HG03060 (cell line): ENCODE results near the gene ITGB7.
A peak's percentile ranks its signal among the peaks of the same experiment; 100 is the strongest.
"Not testable (repeated sequence)": the region's sequence is repeated elsewhere in the genome, so short reads cannot be mapped to it uniquely, and the experiment has no call there.

Experiments used
- ATAC-seq: cut with Tn5 transposase; IDR thresholded peaks from one replicate; pipeline ENCODE4 v1.9.1; 2021; ENCODE audit warnings: low read depth, moderate number of reproducible peaks; ENCODE audit not compliant: unreplicated experiment

The ITGB7 gene

DNA sequence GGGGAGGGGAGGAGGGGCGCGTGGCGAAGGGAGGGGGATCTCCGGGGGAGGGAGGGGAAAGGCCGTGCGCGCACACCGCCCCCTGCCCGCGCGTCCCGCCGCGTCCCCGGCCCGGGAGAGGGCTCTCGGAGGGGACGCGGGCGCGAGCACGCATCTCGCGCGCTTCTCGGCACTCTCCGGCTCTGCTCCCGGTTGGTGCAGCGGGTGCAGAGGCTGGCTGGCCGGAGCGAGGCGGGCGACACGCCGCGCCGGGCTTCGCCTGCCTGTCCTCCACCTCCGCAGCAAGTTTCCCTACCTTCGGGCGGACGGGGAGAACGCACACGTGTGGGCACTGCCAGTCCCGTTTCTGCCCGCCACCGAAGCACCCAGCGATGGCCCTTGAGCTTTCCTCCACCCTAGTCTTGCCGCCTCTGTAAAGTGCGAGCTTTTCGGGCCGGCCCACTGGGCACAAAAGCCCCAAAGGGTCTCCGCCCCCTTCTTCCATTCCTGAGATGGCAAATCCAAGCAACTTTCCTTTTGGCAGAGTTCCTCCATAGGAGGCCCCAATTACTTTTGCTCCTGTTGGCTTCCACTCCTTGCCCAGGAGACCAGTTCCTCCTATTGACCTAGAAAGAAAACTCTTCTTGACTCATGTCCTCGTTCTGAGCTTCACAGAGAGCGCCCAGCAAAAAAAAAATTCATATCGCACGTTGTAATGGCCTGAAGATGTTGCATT, 26.0 kb downstream of the ITGB7 start:
- peak; percentile 29 for ATAC-seq

DNA sequence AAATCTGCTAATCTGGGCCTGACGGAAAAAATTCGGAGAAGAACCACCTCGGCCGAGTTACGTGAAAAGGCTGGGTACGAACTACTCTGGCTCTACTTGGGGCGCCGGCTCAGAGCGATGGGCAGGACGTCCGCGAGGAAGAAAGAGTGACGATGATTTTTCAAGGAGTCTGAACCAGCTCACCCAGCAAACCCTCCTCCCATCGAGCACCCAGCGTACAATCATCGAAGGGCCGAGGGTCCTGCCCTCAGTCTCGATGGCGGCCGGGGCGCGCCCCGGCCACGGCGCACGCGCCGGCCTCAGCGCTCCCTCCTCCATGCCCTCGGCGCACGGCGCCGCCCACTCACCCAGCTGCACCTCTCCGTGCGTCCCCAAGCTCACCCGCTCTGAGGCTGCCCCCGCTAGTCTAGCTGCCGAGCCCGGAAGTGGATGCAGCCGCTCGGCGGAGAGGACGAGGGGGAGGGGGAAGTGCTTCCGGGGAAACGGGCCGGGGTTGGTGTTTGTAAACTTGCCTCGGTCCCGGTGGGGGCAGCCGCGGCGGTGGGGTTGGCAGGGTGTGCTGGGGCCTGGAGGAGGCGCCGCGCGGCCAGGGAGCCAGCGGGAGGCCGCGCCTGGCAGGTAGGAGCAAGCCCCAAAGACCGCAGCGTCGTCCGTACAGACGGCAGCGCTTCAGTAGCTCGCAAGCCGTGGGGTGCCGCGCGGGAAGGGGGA, 26.7 kb downstream of the ITGB7 start, which contains the start of the genes CSAD and ZNF740:
Gene CSAD, minus strand, starts transcription at position 706 of the 711 bp plus-strand sequence. CDS start 7,455 bp downstream, outside the sequence.
Gene ZNF740, plus strand, starts transcription at position 503 of the 711 bp plus-strand sequence. CDS start 1,262 bp downstream, outside the sequence.
- peak; percentile 67 for ATAC-seq

DNA sequence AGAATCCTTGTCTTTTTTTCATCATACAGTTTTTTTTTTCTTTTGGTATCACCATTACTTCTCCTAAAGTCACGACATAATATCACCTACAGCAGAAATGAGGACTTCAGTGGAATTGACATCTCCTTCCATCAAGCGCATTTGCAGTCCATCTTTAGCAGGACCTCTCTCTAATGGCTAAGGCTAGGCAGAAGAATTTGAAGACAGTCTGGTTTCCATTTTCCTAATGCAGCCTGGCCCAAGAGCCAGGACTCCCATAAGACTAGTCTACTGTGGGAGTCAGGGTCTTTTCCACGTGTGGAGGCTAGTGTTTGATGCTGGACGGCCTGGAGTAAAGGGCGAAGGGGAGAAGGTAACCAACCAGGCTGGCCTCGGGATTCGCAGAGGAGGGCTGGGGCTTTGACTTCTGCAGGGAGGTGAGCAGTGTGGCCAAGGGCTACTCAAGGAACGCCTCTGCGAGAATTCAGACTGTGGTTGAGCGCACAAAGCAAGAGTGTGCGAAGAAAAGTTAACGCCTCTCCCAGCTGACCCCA, 27.3 kb downstream of the ITGB7 start:
- ATAC-seq = peak; percentile 7

DNA sequence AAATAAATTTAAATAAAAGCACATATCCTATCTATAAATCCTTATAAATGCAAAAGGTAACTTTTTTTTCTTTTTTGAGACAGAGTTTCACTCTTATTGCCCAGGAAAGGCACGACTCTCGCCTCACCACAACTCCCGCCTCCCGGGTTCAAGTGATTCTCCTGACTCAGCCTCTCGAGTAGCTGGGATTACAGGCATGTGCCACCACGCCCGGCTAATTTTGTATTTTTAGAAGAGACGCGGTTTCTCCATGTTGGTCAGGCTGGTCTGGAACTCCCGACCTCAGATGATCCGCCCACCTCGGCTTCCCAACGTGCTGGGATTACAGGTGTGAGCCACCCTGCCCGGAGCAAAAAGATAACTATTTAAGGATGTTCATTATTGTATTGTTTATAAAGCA, 28.2 kb downstream of the ITGB7 start:
- ATAC-seq = not testable (repeated sequence)

DNA sequence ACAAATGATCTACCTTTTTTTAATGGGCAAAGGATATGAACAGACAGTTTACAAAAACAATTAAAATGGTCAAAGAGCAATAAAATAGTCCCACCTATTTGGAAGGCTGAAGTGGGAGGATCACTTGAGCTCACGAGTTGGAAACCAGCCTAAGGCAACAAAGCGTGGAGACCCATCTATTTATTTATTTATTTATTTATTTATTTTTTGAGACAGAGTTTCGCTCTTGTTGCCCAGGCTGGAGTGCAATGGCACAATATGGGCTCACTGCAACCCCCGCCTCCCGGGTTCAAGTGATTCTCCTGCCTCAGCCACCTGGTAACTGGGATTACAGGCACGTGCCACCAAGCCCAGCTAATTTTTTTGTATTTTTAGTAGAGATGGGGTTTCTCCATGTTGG, 29.6 kb downstream of the ITGB7 start:
- ATAC-seq = not testable (repeated sequence)

DNA sequence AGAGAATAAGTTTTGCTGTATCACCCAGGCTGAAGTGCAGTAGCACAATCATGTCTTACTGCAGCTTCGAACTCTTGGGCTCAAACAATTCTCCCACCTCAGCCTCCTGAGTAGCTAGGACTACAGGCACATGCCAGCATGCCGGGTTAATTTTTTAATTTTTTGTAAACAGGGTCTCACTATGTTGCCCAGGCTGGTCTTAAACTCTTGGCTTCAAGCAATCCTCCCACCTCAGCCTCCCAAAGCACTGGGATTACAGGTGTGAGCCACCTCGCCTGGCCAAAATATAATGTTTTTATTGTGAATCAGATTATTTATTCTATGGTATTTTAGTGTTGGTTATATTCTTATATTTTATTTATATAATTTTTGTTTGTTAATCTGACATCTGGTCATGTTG, 30.3 kb downstream of the ITGB7 start:
- ATAC-seq = no peak

DNA sequence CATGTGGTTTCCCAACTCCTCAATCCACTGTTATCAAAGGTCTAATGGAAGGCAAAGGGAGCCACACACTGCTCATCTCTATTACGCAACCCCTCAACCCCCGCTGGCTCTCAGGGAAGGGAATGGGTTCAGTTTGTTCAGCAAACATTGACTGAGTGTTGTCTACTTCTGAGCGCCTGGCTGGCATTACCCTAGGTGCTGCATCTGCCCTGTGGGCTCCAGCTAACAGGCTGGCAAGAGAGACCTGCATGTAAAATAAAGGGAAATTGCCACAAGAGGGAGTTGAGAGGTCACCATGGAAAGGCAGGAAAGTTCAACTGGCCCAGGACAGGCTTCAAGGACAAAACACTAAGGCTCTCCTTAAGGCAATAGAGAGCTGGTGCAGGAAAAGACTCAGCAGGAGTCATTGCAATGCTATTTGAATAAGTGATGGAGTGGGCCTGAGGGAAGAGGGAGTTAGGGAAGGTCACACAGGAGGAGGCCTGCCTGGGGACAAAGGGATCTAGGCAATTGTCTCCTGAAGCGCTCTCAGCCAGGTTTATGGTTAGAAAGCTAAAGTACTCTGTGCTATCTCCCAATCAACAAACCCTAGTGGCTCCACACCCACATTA, 32.1 kb downstream of the ITGB7 start:
- ATAC-seq = no peak

DNA sequence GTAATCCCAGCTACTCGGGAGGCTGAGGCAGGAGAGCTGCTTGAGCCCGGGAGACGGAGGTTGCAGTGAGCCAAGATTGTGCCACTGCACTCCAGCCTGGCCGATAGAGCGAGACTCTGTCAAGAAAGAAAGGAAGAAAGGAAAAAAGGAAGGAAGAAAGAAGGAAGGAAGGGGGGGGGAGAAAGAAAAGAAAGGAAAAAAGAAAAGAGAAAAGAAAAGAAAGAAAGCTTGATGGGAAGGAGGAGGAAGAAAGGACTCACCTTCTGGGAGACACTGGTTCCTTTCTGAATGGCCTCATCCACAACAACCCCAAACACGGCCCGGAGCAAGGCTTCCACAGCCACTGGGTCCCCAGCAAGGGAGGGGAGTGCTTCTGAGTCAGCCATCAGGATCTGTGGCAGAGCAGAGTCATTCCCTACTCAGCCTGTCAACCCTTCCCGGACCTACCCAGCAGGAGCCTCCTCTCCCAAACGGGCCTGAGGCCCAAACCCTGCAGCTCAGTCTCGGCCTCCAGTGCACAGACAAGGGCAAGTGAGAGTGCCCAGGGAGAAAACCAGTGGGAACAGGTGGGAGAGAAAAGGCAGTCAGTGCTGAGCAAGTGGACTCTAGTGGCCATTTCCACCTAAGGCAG, 33.9 kb downstream of the ITGB7 start:
- no peak for ATAC-seq

DNA sequence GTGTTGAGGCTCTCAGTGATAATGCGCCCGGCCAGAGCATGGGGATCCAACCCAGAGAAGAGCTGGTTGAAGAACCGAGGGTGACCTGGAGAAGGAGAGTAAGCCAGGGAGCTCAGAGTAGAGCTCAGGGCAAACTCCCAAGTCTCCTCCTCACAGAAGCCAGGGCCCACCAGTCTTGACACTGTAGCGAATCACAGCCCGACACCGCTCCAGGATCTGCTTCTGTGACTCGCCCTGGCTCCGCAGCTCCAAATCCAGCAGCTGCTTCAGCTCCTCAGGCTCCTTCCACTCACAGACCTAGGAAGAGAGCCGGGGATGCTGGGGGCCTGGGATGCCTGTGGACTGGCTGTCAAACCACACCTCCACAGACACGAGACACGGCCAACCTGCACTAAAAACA, 34.7 kb downstream of the ITGB7 start:
- no peak for ATAC-seq

DNA sequence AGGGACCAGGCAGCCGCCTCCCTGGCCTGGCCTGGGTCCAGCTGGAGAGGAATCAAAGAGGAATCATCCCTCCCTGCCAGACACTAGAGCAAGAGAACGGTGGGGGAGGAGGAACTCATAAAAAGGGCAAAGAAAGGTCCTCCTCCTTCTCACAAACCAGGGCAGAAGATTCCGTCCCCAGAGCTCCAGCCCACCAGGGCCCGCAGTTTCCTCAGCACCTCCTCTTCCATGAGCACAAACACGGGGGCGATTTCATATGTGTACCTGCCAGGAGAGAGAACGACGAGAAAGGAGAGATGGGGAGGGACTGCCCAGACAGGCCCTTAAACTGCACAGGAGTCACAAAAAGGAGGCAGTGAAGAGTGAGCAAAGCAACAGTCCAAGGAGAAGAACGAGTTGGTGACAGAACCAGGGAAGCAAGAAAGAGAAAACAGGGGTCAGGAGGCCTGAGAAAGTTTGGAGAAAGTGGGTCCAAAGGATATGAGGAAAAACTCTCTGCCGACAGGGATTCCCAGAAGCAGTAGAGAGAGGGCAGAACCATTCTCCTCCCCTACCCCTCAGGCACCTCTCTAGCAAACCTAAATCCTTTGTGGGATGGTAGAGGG, 35.2 kb downstream of the ITGB7 start:
- ATAC-seq = no peak

DNA sequence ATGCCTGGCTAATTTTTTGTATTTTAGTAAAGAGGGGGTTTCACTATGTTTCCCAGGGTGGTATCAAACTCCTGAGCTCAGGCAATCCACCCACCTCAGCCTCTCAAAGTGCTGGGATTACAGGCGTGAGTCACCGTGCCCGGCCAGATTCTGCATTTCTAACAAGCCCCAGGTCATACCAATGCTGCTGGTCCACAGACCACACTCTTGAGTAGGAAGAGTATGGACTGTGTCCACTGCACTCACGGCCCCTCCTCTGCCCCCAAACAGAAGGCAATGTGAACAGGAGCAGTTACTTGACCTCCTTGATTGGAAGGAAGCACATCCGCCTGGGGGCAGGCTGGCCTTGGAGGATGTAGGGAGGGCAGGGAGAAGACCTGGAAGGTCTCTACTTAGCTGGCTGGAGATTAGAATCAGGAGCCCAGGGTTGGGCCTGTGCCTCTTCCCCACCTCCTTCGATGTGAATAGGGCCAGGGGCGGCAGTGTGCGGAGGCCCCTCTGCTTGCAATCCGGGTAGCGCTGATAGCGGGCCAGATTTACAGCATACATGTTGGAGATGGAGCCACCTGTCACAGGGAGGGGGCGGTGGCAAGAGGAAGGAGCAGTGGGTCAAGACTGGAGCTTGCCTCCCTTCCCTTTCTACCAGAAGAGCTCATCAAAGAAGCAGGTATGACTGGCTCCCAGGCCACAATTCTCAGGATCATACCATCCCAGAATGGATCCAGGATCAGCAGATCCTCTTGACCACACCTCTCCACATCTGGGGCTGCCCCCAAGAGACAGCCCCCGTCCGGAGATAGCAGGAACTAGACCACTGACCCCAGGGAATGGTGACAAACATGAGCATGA, 36.0 kb downstream of the ITGB7 start:
- ATAC-seq = no peak

DNA sequence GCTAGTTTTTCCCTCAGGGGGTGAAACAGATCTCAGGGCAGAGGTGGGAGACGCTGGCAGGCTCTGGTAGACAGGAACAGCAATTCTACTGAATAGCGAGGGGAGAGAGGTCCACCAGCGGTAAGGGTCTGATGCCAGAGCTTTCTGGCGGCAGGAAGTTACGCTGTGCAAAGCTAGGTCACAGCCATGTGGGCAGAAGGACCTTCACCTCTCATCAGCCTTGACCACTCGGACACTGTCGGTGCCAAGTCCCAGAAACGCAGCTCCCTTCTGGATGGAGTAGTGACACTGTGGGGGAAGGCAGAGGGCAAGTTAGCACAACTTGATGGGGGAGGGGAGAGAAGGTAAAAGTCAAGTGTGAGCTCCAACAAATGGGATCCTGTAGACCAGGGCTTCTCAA, 36.8 kb downstream of the ITGB7 start:
- ATAC-seq = no peak

DNA sequence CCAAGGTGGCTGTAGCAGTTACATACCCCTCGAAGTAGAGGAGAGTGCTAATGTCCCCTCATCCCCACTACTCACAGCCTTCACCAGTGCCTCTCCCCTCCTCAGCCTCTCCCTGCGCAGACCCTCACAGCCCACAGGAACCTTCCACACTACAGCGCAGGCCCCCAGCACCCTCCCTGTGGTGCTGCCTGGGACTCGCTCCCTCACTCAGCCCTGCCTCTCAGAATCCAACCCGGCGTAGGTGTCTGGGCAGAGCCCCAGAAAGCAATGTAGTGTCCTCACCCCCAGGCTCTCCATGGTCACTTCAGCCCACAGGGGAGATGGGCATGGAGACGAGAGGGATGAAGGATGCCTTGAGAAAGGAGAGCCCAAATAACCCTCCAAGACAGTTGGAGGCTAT, 37.4 kb downstream of the ITGB7 start:
- no peak for ATAC-seq

DNA sequence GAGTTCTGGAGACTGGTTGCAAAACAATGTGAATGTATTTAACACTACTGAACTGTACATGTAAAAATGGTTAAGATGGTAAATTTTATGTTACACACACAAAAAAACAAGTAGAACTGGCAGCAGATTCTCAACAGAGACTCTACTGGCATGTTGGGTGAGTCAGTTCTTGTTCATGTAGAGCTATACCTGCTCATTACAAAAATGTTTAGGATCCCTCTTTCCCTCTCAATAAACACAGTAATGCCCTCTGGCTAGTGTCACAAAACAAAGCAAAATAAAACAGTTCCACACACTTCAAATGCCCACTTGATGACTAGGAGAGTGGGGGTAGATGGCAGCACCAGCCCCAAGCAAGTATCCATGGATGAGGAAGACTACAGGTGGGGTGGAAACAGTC, 40.2 kb downstream of the ITGB7 start:
- no peak for ATAC-seq

DNA sequence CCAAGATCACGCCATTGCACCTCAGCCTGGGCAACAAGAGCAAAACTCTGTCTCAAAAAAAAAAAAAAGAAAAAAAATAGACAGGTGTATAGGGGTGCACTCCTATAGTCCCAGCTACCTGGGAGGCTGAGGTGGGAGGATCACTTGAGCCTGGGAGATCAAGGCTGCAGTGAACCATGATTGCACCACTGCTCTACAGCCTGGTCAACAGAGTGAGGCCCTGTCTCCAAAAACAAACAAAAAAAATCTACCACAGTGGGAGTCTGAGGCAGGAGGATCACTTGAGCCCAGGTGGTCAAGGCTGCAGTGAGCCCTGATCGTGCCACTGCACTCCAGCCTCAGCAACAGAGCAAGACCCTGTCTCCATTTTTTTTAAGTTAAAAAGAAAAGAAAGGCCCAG, 44.0 kb downstream of the ITGB7 start:
- ATAC-seq = not testable (repeated sequence)

DNA sequence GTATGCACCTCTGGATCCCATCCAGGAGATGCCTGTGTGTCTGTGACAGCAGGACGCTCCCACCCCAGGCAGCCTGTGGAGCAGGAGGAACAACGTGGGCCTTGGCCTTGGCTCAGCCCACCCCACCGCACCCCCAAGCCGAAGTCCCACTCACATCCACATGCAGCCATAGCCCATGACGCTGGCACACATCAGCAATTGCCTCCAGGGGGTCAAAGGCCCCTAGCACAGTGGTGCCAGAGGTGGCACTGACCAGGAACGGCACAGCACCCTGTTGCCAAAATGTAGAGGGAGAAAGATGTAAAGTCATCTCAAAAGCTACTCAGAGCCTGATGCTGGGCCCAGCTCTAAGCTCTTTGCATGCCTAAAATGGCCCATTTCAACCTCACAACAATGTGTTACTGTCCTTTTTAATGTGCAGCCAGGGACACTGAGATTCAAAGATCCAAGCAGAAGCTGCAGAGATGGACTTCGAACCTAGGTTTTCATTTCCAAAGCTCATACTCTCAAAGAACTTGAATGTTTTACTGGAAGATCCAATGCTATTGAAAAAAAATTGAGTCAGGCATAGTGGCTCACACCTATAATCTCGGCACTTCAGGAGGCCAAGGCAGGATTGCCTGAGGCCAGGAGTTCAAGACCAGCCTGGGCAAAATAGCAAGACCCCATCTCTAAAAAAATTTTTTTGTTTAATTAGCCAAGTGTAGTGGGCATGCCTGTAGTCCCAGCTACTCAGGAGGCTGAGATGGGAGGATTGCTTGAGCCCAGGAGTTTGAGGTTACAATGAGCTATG, 45.7 kb downstream of the ITGB7 start:
- ATAC-seq = no peak

DNA sequence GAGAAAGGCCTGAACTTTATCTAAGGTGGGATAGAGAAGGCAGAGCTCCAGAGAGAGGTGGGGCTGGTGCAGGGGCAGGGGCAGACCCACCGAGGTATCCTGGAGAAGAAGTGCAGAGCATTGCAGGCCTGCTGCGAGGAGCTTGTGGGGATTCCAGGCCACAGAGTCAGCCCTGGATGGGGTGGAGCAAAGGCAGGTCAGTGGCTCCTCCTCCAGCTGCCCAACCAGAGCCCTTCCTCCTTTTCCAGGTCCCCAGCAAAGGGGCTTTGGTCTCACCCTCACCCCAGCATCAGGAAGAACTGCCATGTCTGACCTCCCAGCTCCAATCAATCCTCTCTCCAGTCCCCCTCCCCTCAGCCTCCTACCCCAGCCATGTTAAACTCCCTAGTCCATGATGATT, 46.4 kb downstream of the ITGB7 start:
- ATAC-seq = no peak

DNA sequence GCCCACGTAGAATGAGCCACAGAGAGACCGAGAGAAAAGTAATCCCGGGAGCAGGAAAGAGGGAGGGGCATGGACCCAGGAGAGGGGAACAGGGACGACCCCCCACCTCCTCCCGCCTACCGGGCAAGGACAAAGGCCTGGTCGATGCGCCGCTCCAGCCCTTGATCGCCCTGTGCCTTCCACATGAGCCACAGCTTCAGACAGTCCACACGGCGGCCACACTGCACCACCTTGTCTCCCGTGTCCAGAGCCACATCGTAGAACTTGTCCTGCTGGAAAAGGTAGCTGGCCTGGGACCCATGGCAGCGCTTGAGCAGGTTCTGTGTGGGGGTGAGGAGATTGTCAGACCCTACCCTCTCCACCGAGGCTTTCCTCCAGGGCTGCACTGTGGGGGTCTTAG, 47.1 kb downstream of the ITGB7 start:
- no peak for ATAC-seq
